ENCODE measurements around the gene TOR2A.
"Not testable (repeated sequence)": the region's sequence is repeated elsewhere in the genome, so short reads cannot be mapped to it uniquely, and the experiment has no call there.

The TOR2A gene

GRCh38 chr9:127734747-127735529 lies at the start of gene TOR2A:
TOR2A (minus strand) TSS chr9:127735294; CDS start chr9:127735270, 24 bp downstream.
- DNase-seq (ENCODE audit: low read depth), result peak; percentile 96

GRCh38 chr9:127783111-127784008 lies 48.3 kb upstream of the TOR2A start:
- peak; percentile 56 for DNase-seq (ENCODE audit: low read depth)

- no peak for DNase-seq (ENCODE audit: low read depth)
These were observed 46.7 kb upstream of the TOR2A start for GRCh38 chr9:127781806-127782205.

- DNase-seq (ENCODE audit: low read depth), result not testable (repeated sequence)
These were observed 45.8 kb upstream of the TOR2A start for GRCh38 chr9:127780909-127781308.

- DNase-seq (ENCODE audit: low read depth), result no peak
These were observed 45.2 kb upstream of the TOR2A start for GRCh38 chr9:127780126-127780885.

- peak; percentile 53 for DNase-seq (ENCODE audit: low read depth)
These were observed 44.3 kb upstream of the TOR2A start for GRCh38 chr9:127779136-127779981.

GRCh38 chr9:127778280-127779135 lies 43.4 kb upstream of the TOR2A start, which contains the start of gene SH2D3C:
SH2D3C (minus strand) TSS chr9:127778666; CDS start chr9:127778627, 39 bp downstream.
- DNase-seq (ENCODE audit: low read depth), result no peak

- no peak for DNase-seq (ENCODE audit: low read depth)
These were observed 42.4 kb upstream of the TOR2A start for GRCh38 chr9:127777368-127777980.

GRCh38 chr9:127776924-127777289 lies 41.8 kb upstream of the TOR2A start:
- DNase-seq (ENCODE audit: low read depth), result no peak

GRCh38 chr9:127776195-127776923 lies 41.3 kb upstream of the TOR2A start:
- peak; percentile 61 for DNase-seq (ENCODE audit: low read depth)

- no peak for DNase-seq (ENCODE audit: low read depth)
These were observed 38.9 kb upstream of the TOR2A start for GRCh38 chr9:127773981-127774380.

GRCh38 chr9:127773272-127773671 lies 38.2 kb upstream of the TOR2A start:
- no peak for DNase-seq (ENCODE audit: low read depth)

- DNase-seq (ENCODE audit: low read depth), result no peak
These were observed 37.5 kb upstream of the TOR2A start for GRCh38 chr9:127772603-127773002.

- no peak for DNase-seq (ENCODE audit: low read depth)
These were observed 36.6 kb upstream of the TOR2A start for GRCh38 chr9:127771570-127772189.

- peak; percentile 91 for DNase-seq (ENCODE audit: low read depth)
These were observed 35.9 kb upstream of the TOR2A start for GRCh38 chr9:127770905-127771569.

- DNase-seq (ENCODE audit: low read depth), result no peak
These were observed 35.5 kb upstream of the TOR2A start for GRCh38 chr9:127770583-127770904.

- DNase-seq (ENCODE audit: low read depth), result no peak
These were observed 35.0 kb upstream of the TOR2A start for GRCh38 chr9:127769929-127770582.

GRCh38 chr9:127769101-127769500 lies 34.0 kb upstream of the TOR2A start:
- no peak for DNase-seq (ENCODE audit: low read depth)
